SK-N-SH treated with all-trans-retinoic acid at 6 μM for 48 hours (cell line): ENCODE measurements around the gene C1orf198.

ENCODE experiments used
- ATAC-seq: fragments of 200-7000 bp; cut with Tn5 transposase; 3 replicates; pipeline ENCODE4 v1.9.1; 2020; ENCODE audit warnings: mild to moderate bottlenecking, moderate library complexity
- ARNTL ChIP-seq: fragments of 450-650 bp; formaldehyde crosslinking; IDR thresholded peaks from 2 replicates; pipeline ENCODE4 v1.5.0; 2020; ENCODE audit warnings: low read depth, mild to moderate bottlenecking, moderate library complexity, borderline replicate concordance
- BACH2 ChIP-seq: fragments of 250-450 bp; sonication (Bioruptor Pico); IDR thresholded peaks from 2 replicates; pipeline ENCODE4 v1.9.0; 2021; ENCODE audit warnings: mild to moderate bottlenecking, borderline replicate concordance
- CSDC2 ChIP-seq: fragments of 250-450 bp; sonication (Bioruptor Pico); IDR thresholded peaks from 2 replicates; pipeline ENCODE4 v1.5.0; 2020; ENCODE audit warnings: mild to moderate bottlenecking, moderate library complexity
- GLIS3 ChIP-seq: fragments of 250-450 bp; sonication (Bioruptor Pico); IDR thresholded peaks from 2 replicates; pipeline ENCODE4 v1.5.0; 2020; ENCODE audit warnings: mild to moderate bottlenecking, moderate library complexity
- ISL1 ChIP-seq: fragments of 250-450 bp; sonication (Bioruptor Pico); IDR thresholded peaks from 2 replicates; pipeline ENCODE4 v2.1.2; 2022; ENCODE audit warnings: mild to moderate bottlenecking, moderate library complexity
- OSR1 ChIP-seq: fragments of 250-450 bp; sonication (Bioruptor Pico); IDR thresholded peaks from 2 replicates; pipeline ENCODE4 v1.8.0; 2022; ENCODE audit warnings: moderate library complexity, mild to moderate bottlenecking, inconsistent platforms
- PATZ1 ChIP-seq: fragments of 250-450 bp; sonication (Bioruptor Pico); IDR thresholded peaks from 2 replicates; pipeline ENCODE4 v1.8.0; 2020; ENCODE audit warnings: mild to moderate bottlenecking, moderate library complexity, borderline replicate concordance
- POU6F1 ChIP-seq: fragments of 250-450 bp; sonication (Bioruptor Pico); IDR thresholded peaks from 2 replicates; pipeline ENCODE4 v1.8.0; 2021; ENCODE audit warnings: low read depth, mild to moderate bottlenecking, moderate library complexity, borderline replicate concordance
- PPARA ChIP-seq: fragments of 250-450 bp; sonication (Bioruptor Pico); IDR thresholded peaks from 2 replicates; pipeline ENCODE4 v1.5.0; 2020; ENCODE audit warnings: mild to moderate bottlenecking, borderline replicate concordance
- RARB ChIP-seq: fragments of 250-450 bp; sonication (Bioruptor Pico); IDR thresholded peaks from 2 replicates; pipeline ENCODE4 v1.8.0; 2021; ENCODE audit warnings: mild to moderate bottlenecking, moderate library complexity
- SNAI2 ChIP-seq: fragments of 250-450 bp; sonication (Bioruptor Pico); IDR thresholded peaks from 2 replicates; pipeline ENCODE4 v1.5.0; 2020; ENCODE audit warnings: mild to moderate bottlenecking, moderate library complexity
- TCF4 ChIP-seq: fragments of 250-450 bp; sonication (Bioruptor Pico); IDR thresholded peaks from 2 replicates; pipeline ENCODE4 v1.8.0; 2021; ENCODE audit warnings: mild to moderate bottlenecking, moderate library complexity, borderline replicate concordance
- TOX ChIP-seq: fragments of 250-450 bp; sonication (Bioruptor Pico); IDR thresholded peaks from 2 replicates; pipeline ENCODE4 v1.8.0; 2021; ENCODE audit warnings: mild to moderate bottlenecking, moderate library complexity, borderline replicate concordance
- ZC3H10 ChIP-seq: fragments of 250-450 bp; sonication (Bioruptor Pico); IDR thresholded peaks from 2 replicates; pipeline ENCODE4 v1.5.1; 2021; ENCODE audit warnings: mild to moderate bottlenecking, moderate library complexity
- ZFP30 ChIP-seq: fragments of 450-650 bp; formaldehyde crosslinking; IDR thresholded peaks from 2 replicates; pipeline ENCODE4 v1.5.0; 2022; ENCODE audit warnings: mild to moderate bottlenecking, moderate library complexity
- ZNF565 ChIP-seq: fragments of 450-650 bp; formaldehyde crosslinking; conservative IDR thresholded peaks from 2 replicates; pipeline ENCODE4 v1.5.0; 2020; ENCODE audit warnings: low read depth, mild to moderate bottlenecking, moderate library complexity
- ZNF70 ChIP-seq: fragments of 450-650 bp; formaldehyde crosslinking; IDR thresholded peaks from 2 replicates; pipeline ENCODE4 v1.5.0; 2020; ENCODE audit warnings: mild to moderate bottlenecking, moderate library complexity
- ZNF8 ChIP-seq: fragments of 450-650 bp; formaldehyde crosslinking; IDR thresholded peaks from 2 replicates; pipeline ENCODE4 v1.5.0; 2020; ENCODE audit warnings: mild to moderate bottlenecking, moderate library complexity
- TF ChIP-seq, protein P1 (sequence below): fragments of 250-450 bp; sonication (Bioruptor Pico); IDR thresholded peaks from 2 replicates; pipeline ENCODE4 v1.5.1; 2020; ENCODE audit warnings: low read depth, mild to moderate bottlenecking, moderate library complexity
- TF ChIP-seq, protein P2 (sequence below): fragments of 250-450 bp; sonication (Bioruptor Pico); IDR thresholded peaks from 2 replicates; pipeline ENCODE4 v1.5.0; 2020; ENCODE audit warnings: mild to moderate bottlenecking, moderate library complexity
- TF ChIP-seq, protein P3 (sequence below): fragments of 250-450 bp; sonication (Bioruptor Pico); IDR thresholded peaks from 2 replicates; pipeline ENCODE4 v1.5.1; 2021; ENCODE audit warnings: mild to moderate bottlenecking, moderate library complexity

The C1orf198 gene

GRCh38 chr1:230806552-230806951 lies 61.8 kb downstream of the C1orf198 start:
- ATAC-seq, result no peak
- TF ChIP-seq ISL1 (CRISPR knock-in tag) (no peak), TOX (CRISPR knock-in tag) (no peak), OSR1 (CRISPR knock-in tag) (no peak), CSDC2 (no peak), SNAI2 (no peak), BACH2 (no peak), ZNF8 (no peak), POU6F1 (CRISPR knock-in tag) (no peak), PATZ1 (CRISPR knock-in tag) (no peak), PPARA (CRISPR knock-in tag) (no peak), ARNTL (no peak), ZNF565 (CRISPR knock-in tag) (no peak)
- TF ChIP-seq, protein P1, sequence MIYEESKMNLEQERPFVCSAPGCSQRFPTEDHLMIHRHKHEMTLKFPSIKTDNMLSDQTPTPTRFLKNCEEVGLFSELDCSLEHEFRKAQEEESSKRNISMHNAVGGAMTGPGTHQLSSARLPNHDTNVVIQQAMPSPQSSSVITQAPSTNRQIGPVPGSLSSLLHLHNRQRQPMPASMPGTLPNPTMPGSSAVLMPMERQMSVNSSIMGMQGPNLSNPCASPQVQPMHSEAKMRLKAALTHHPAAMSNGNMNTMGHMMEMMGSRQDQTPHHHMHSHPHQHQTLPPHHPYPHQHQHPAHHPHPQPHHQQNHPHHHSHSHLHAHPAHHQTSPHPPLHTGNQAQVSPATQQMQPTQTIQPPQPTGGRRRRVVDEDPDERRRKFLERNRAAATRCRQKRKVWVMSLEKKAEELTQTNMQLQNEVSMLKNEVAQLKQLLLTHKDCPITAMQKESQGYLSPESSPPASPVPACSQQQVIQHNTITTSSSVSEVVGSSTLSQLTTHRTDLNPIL (CRISPR knock-in tag), result no peak
- TF ChIP-seq, protein P2, sequence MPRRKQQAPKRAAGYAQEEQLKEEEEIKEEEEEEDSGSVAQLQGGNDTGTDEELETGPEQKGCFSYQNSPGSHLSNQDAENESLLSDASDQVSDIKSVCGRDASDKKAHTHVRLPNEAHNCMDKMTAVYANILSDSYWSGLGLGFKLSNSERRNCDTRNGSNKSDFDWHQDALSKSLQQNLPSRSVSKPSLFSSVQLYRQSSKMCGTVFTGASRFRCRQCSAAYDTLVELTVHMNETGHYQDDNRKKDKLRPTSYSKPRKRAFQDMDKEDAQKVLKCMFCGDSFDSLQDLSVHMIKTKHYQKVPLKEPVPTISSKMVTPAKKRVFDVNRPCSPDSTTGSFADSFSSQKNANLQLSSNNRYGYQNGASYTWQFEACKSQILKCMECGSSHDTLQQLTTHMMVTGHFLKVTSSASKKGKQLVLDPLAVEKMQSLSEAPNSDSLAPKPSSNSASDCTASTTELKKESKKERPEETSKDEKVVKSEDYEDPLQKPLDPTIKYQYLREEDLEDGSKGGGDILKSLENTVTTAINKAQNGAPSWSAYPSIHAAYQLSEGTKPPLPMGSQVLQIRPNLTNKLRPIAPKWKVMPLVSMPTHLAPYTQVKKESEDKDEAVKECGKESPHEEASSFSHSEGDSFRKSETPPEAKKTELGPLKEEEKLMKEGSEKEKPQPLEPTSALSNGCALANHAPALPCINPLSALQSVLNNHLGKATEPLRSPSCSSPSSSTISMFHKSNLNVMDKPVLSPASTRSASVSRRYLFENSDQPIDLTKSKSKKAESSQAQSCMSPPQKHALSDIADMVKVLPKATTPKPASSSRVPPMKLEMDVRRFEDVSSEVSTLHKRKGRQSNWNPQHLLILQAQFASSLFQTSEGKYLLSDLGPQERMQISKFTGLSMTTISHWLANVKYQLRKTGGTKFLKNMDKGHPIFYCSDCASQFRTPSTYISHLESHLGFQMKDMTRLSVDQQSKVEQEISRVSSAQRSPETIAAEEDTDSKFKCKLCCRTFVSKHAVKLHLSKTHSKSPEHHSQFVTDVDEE (CRISPR knock-in tag), result no peak

DNA sequence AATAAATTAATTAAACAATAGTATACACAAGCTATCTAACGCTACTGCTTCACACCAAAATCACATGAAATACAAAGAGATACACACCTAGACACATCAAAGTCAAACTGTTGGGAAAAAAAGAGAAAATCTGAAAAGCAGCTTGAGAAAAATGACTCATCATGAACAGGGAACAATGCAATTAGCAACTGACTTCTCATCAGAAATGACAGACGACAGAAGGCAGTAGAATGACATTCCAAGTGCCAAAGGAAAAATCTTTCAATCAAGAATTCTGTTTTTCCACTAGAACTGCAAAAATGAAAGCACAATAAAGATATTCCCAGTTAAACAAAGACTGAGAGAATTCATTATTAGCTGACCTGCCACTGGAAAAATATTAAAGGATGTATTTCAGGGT lies 63.9 kb downstream of the C1orf198 start:
- TF ChIP-seq TCF4 (CRISPR knock-in tag) (no peak), PPARA (CRISPR knock-in tag) (no peak), BACH2 (no peak), CSDC2 (no peak), ZC3H10 (CRISPR knock-in tag) (no peak), TOX (CRISPR knock-in tag) (no peak), ZNF70 (CRISPR knock-in tag) (no peak), PATZ1 (CRISPR knock-in tag) (no peak), ZNF565 (CRISPR knock-in tag) (no peak), GLIS3 (CRISPR knock-in tag) (no peak), RARB (CRISPR knock-in tag) (no peak), ISL1 (CRISPR knock-in tag) (no peak), SNAI2 (no peak), ZFP30 (no peak)
- TF ChIP-seq, protein P1 (CRISPR knock-in tag), result no peak
- TF ChIP-seq, protein P3, sequence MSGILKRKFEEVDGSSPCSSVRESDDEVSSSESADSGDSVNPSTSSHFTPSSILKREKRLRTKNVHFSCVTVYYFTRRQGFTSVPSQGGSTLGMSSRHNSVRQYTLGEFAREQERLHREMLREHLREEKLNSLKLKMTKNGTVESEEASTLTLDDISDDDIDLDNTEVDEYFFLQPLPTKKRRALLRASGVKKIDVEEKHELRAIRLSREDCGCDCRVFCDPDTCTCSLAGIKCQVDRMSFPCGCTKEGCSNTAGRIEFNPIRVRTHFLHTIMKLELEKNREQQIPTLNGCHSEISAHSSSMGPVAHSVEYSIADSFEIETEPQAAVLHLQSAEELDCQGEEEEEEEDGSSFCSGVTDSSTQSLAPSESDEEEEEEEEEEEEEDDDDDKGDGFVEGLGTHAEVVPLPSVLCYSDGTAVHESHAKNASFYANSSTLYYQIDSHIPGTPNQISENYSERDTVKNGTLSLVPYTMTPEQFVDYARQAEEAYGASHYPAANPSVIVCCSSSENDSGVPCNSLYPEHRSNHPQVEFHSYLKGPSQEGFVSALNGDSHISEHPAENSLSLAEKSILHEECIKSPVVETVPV (CRISPR knock-in tag), result no peak
- TF ChIP-seq, protein P2 (CRISPR knock-in tag), result no peak
- no peak for ATAC-seq
